HEK293 (cell line): ENCODE results near the gene APOBEC3C.

Experiments used
- CTCF ChIA-PET: fragments of 350-600 bp; formaldehyde crosslinking; extraction: SDS; loops from one replicate; lab custom pipeline; 2021; ENCODE audit warnings: antibody characterized with exemption; lab: Yijun Ruan, JAX
- POLR2A ChIA-PET: fragments of 300-600 bp; formaldehyde crosslinking; extraction: SDS; loops from one replicate; lab custom pipeline; 2020; ENCODE audit warnings: antibody characterized with exemption, inconsistent platforms; lab: Yijun Ruan, JAX
- H3K27ac ChIP-seq: fragments of 200-500 bp; sonication (Bioruptor generic); 2 replicates; pipeline ENCODE4 v1.5.1; 2014; ENCODE audit warnings: low read depth, low read length, control low read depth, inconsistent platforms; ENCODE audit errors: extremely low read depth
- H3K36me3 ChIP-seq, 2 experiments: fragments of 200-500 bp in 1 of 2; sonication (Bioruptor generic) in 1 of 2; 1 replicate in 1 of 2; 2 replicates in 1 of 2; pipeline ENCODE4 v1.5.1; 2014 to 2017; ENCODE audit warnings: inconsistent platforms in 2 of 2, low read length in 2 of 2; ENCODE audit not compliant: control insufficient read depth in 2 of 2, insufficient read depth in 1 of 2
- H3K4me1 ChIP-seq: fragments of 200-500 bp; sonication (Bioruptor generic); 2 replicates; pipeline ENCODE4 v1.5.1; 2014; ENCODE audit warnings: mild to moderate bottlenecking, low read length, inconsistent platforms; ENCODE audit not compliant: control insufficient read depth, insufficient read depth
- H3K4me3 ChIP-seq: 2 replicates; pipeline ENCODE4 v1.5.1; 2011; ENCODE audit warnings: low read depth, mild to moderate bottlenecking, control low read depth, low read length, moderate library complexity
- H3K9me3 ChIP-seq: fragments of 200-500 bp; sonication (Bioruptor generic); 2 replicates; pipeline ENCODE4 v1.5.1; 2014; ENCODE audit warnings: low read depth, low read length, inconsistent platforms; ENCODE audit not compliant: control insufficient read depth, insufficient read depth
- BCL11B ChIP-seq: fragments of 450-650 bp; formaldehyde crosslinking; IDR thresholded peaks from 2 replicates; pipeline ENCODE4 v1.5.1; 2016; ENCODE audit warnings: low read depth, missing biosample characterization, missing genetic modification characterization
- GLIS2 ChIP-seq: fragments of 450-650 bp; formaldehyde crosslinking; IDR thresholded peaks from 2 replicates; pipeline ENCODE4 v1.5.1; 2016; ENCODE audit warnings: missing biosample characterization, missing genetic modification characterization
- SALL2 ChIP-seq: fragments of 450-650 bp; formaldehyde crosslinking; IDR thresholded peaks from 2 replicates; pipeline ENCODE4 v1.5.0; 2017; ENCODE audit warnings: missing biosample characterization, mild to moderate bottlenecking, missing genetic modification characterization, borderline replicate concordance
- SCRT1 ChIP-seq: fragments of 450-650 bp; formaldehyde crosslinking; IDR thresholded peaks from 2 replicates; pipeline ENCODE4 v1.5.1; 2016; ENCODE audit warnings: missing biosample characterization, missing genetic modification characterization, borderline replicate concordance
- ZNF114 ChIP-seq: fragments of 450-650 bp; formaldehyde crosslinking; IDR thresholded peaks from 2 replicates; pipeline ENCODE4 v1.5.0; 2017; ENCODE audit warnings: missing biosample characterization, missing genetic modification characterization
- ZNF157 ChIP-seq: fragments of 450-650 bp; formaldehyde crosslinking; IDR thresholded peaks from 2 replicates; pipeline ENCODE4 v1.5.1; 2016; ENCODE audit warnings: missing biosample characterization, missing genetic modification characterization
- ZNF223 ChIP-seq: fragments of 450-650 bp; formaldehyde crosslinking; IDR thresholded peaks from 2 replicates; pipeline ENCODE4 v1.5.1; 2016; ENCODE audit warnings: missing biosample characterization, missing genetic modification characterization
- ZNF23 ChIP-seq: fragments of 450-650 bp; formaldehyde crosslinking; IDR thresholded peaks from 2 replicates; pipeline ENCODE4 v1.5.1; 2016; ENCODE audit warnings: missing biosample characterization, missing genetic modification characterization, borderline replicate concordance
- ZNF335 ChIP-seq: fragments of 450-650 bp; formaldehyde crosslinking; conservative IDR thresholded peaks from 2 replicates; pipeline ENCODE4 v1.5.1; 2016; ENCODE audit warnings: missing biosample characterization, missing genetic modification characterization
- ZNF501 ChIP-seq: fragments of 450-650 bp; formaldehyde crosslinking; IDR thresholded peaks from 2 replicates; pipeline ENCODE4 v1.5.1; 2016; ENCODE audit warnings: missing biosample characterization, missing genetic modification characterization
- ZNF558 ChIP-seq: fragments of 450-650 bp; formaldehyde crosslinking; IDR thresholded peaks from 2 replicates; pipeline ENCODE4 v1.5.1; 2016; ENCODE audit warnings: missing biosample characterization, missing genetic modification characterization
- ZNF560 ChIP-seq: fragments of 450-650 bp; formaldehyde crosslinking; IDR thresholded peaks from 2 replicates; pipeline ENCODE4 v1.5.1; 2017; ENCODE audit warnings: missing biosample characterization, missing genetic modification characterization, borderline replicate concordance
- ZNF571 ChIP-seq: fragments of 450-650 bp; formaldehyde crosslinking; IDR thresholded peaks from 2 replicates; pipeline ENCODE4 v1.5.0; 2017; ENCODE audit warnings: missing biosample characterization, missing genetic modification characterization
- ZNF621 ChIP-seq: fragments of 450-650 bp; formaldehyde crosslinking; IDR thresholded peaks from 2 replicates; pipeline ENCODE4 v1.5.1; 2017; ENCODE audit warnings: missing biosample characterization, missing genetic modification characterization
- ZNF670 ChIP-seq: fragments of 450-650 bp; formaldehyde crosslinking; IDR thresholded peaks from 2 replicates; pipeline ENCODE4 v1.5.1; 2016; ENCODE audit warnings: missing biosample characterization, missing genetic modification characterization, low read depth
- ZNF704 ChIP-seq: fragments of 450-650 bp; formaldehyde crosslinking; IDR thresholded peaks from 2 replicates; pipeline ENCODE4 v1.5.1; 2016; ENCODE audit warnings: missing biosample characterization, missing genetic modification characterization
- ZNF785 ChIP-seq: fragments of 450-650 bp; formaldehyde crosslinking; IDR thresholded peaks from 2 replicates; pipeline ENCODE4 v1.5.1; 2016; ENCODE audit warnings: missing biosample characterization, missing genetic modification characterization
- ZXDB ChIP-seq: fragments of 450-650 bp; formaldehyde crosslinking; IDR thresholded peaks from 2 replicates; pipeline ENCODE4 v1.5.1; 2016; ENCODE audit warnings: missing biosample characterization, missing genetic modification characterization
- TF ChIP-seq, protein P1 (sequence below): fragments of 450-650 bp; formaldehyde crosslinking; IDR thresholded peaks from 2 replicates; pipeline ENCODE4 v1.5.1; 2017; ENCODE audit warnings: missing biosample characterization, missing genetic modification characterization
- TF ChIP-seq, protein P2 (sequence below): fragments of 450-650 bp; formaldehyde crosslinking; optimal IDR thresholded peaks from 2 replicates; pipeline ENCODE3; 2016; ENCODE audit warnings: missing biosample characterization, mild to moderate bottlenecking, missing genetic modification characterization
- TF ChIP-seq, protein P3 (sequence below): fragments of 450-650 bp; formaldehyde crosslinking; IDR thresholded peaks from 2 replicates; pipeline ENCODE4 v1.5.1; 2016; ENCODE audit warnings: missing biosample characterization, missing genetic modification characterization, borderline replicate concordance

The APOBEC3C gene

GRCh38 chr22:38966380-38966702 is 47.7 kb upstream of the APOBEC3C start:
- TF ChIP-seq, protein P1, sequence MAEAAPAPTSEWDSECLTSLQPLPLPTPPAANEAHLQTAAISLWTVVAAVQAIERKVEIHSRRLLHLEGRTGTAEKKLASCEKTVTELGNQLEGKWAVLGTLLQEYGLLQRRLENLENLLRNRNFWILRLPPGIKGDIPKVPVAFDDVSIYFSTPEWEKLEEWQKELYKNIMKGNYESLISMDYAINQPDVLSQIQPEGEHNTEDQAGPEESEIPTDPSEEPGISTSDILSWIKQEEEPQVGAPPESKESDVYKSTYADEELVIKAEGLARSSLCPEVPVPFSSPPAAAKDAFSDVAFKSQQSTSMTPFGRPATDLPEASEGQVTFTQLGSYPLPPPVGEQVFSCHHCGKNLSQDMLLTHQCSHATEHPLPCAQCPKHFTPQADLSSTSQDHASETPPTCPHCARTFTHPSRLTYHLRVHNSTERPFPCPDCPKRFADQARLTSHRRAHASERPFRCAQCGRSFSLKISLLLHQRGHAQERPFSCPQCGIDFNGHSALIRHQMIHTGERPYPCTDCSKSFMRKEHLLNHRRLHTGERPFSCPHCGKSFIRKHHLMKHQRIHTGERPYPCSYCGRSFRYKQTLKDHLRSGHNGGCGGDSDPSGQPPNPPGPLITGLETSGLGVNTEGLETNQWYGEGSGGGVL, result no peak
- Histone ChIP-seq H3K4me3 (no peak overlapping the region), H3K36me3 (no peaks in the 10 kb centered on the region), H3K9me3 (no peaks in the 10 kb centered on the region), H3K27ac (no peak overlapping the region), H3K4me1 (no peaks in the 10 kb centered on the region)
- POLR2A ChIA-PET, result no interaction called here
- CTCF ChIA-PET, result interaction anchor here (1.2 kb wide), 1 partner anchor 96 kb away, joined by 6 read pairs; no protein-coding TSS in a partner anchor

DNA sequence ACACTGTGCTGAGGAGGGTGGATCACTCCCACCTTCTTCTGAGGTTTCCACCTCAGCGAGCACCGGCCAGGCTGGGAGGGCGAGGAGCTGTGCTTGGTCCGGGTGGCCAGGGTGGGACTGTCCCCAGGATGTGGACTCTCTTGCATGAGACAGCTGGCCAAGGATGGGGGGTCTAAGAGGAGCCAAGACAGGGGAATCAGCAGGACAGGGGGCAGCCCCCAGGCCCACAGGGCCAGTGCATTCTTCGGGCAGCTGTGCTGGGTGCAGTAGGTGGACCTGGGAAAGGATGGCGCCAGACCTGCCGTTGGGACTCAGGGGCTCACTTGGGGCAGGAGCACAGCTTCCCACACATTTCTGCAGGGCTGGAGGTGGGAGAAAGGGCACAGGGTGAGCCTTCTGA is 47.1 kb upstream of the APOBEC3C start:
- Histone ChIP-seq H3K27ac (no peak overlapping the region), H3K4me1 (no peaks in the 10 kb centered on the region), H3K9me3 (no peaks in the 10 kb centered on the region), H3K4me3 (no peak overlapping the region), H3K36me3 (no peaks in the 10 kb centered on the region)
- TF ChIP-seq BCL11B (tag by site-specific recombination) (no peak), GLIS2 (no peak), ZNF335 (tag by site-specific recombination) (no peak), ZNF501 (no peak), ZNF558 (tag by site-specific recombination) (no peak), ZNF223 (no peak), SCRT1 (tag by site-specific recombination) (no peak), ZNF560 (tag by site-specific recombination) (no peak)
- ChIA-PET POLR2A (no interaction called here), CTCF (no interaction called here)

DNA sequence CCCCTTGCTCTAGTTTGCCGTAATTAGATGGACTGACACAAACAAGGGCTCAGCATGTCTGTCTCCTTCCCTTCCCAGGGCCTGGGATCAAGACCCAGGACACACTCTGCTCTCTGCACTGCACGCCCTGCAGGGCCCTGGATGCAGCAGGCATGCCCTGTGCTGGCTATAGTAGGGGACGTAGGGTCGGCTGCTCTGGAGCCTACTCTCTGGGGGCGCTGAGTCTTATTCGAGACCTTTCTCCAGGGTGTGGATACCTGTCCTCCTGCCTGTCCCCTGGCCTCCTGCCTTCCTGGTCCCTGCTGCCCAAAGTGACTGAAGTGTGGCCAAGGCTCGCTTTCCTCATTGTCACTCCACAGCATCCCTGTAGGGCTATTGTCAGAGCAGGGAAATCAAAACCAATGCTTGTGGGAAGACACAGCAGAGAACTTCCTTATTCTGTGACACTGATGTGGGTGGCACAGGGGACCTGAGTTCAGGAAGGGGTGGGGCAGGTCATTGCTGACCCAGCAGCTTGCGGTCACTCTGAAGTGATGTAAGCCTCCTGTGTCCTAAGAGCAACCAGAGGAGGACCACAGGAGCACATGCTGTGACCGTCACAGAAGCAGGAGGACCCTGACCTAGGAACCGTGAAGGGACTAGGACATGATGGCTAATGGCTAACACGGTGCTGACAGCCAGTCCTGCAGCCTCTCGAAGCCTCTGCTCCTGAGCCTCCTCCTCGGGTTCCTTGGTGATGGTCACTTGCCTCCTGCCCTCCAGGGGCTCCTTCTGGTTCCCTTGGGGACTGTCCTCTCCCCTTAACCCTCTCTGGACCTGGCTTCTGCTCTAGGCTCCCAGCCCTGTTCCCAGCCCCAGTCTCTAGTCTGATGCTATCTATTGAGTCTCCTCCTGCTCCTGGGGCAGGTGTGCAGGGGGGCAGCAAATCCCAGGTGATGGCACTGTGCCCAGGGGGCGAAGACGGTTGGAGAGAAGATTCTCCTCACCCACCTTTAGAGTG is 46.3 kb upstream of the APOBEC3C start:
- Histone ChIP-seq H3K4me3 (no peak overlapping the region), H3K36me3 (no peaks in the 10 kb centered on the region), H3K9me3 (no peaks in the 10 kb centered on the region), H3K4me1 (no peaks in the 10 kb centered on the region), H3K27ac (no peak overlapping the region)
- POLR2A ChIA-PET, result no interaction called here
- CTCF ChIA-PET, result no interaction called here
- TF ChIP-seq ZNF157 (tag by site-specific recombination) (no peak), SALL2 (tag by site-specific recombination) (no peak), ZNF23 (no peak), ZXDB (tag by site-specific recombination) (no peak), ZNF571 (tag by site-specific recombination) (no peak), ZNF704 (no peak), ZNF621 (tag by site-specific recombination) (no peak), BCL11B (tag by site-specific recombination) (no peak), ZNF114 (tag by site-specific recombination) (no peak), ZNF670 (tag by site-specific recombination) (no peak), ZNF785 (tag by site-specific recombination) (no peak)
- TF ChIP-seq, protein P2, sequence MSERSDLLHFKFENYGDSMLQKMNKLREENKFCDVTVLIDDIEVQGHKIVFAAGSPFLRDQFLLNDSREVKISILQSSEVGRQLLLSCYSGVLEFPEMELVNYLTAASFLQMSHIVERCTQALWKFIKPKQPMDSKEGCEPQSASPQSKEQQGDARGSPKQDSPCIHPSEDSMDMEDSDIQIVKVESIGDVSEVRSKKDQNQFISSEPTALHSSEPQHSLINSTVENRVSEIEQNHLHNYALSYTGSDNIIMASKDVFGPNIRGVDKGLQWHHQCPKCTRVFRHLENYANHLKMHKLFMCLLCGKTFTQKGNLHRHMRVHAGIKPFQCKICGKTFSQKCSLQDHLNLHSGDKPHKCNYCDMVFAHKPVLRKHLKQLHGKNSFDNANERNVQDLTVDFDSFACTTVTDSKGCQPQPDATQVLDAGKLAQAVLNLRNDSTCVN (tag by site-specific recombination), result no peak
- TF ChIP-seq, protein P3, sequence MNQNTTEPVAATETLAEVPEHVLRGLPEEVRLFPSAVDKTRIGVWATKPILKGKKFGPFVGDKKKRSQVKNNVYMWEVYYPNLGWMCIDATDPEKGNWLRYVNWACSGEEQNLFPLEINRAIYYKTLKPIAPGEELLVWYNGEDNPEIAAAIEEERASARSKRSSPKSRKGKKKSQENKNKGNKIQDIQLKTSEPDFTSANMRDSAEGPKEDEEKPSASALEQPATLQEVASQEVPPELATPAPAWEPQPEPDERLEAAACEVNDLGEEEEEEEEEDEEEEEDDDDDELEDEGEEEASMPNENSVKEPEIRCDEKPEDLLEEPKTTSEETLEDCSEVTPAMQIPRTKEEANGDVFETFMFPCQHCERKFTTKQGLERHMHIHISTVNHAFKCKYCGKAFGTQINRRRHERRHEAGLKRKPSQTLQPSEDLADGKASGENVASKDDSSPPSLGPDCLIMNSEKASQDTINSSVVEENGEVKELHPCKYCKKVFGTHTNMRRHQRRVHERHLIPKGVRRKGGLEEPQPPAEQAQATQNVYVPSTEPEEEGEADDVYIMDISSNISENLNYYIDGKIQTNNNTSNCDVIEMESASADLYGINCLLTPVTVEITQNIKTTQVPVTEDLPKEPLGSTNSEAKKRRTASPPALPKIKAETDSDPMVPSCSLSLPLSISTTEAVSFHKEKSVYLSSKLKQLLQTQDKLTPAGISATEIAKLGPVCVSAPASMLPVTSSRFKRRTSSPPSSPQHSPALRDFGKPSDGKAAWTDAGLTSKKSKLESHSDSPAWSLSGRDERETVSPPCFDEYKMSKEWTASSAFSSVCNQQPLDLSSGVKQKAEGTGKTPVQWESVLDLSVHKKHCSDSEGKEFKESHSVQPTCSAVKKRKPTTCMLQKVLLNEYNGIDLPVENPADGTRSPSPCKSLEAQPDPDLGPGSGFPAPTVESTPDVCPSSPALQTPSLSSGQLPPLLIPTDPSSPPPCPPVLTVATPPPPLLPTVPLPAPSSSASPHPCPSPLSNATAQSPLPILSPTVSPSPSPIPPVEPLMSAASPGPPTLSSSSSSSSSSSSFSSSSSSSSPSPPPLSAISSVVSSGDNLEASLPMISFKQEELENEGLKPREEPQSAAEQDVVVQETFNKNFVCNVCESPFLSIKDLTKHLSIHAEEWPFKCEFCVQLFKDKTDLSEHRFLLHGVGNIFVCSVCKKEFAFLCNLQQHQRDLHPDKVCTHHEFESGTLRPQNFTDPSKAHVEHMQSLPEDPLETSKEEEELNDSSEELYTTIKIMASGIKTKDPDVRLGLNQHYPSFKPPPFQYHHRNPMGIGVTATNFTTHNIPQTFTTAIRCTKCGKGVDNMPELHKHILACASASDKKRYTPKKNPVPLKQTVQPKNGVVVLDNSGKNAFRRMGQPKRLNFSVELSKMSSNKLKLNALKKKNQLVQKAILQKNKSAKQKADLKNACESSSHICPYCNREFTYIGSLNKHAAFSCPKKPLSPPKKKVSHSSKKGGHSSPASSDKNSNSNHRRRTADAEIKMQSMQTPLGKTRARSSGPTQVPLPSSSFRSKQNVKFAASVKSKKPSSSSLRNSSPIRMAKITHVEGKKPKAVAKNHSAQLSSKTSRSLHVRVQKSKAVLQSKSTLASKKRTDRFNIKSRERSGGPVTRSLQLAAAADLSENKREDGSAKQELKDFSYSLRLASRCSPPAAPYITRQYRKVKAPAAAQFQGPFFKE (tag by site-specific recombination), result no peak
